SKM-1 treated with dmso at 0.1 percent for 144 hours (cell line): ENCODE results near the gene ALDH1A3.
"Not testable (repeated sequence)": the region's sequence is repeated elsewhere in the genome, so short reads cannot be mapped to it uniquely, and the experiment has no call there.

Experiments
- DNase-seq: peaks from one replicate; lab custom pipeline; 2025; ENCODE audit not compliant: unreplicated experiment; lab: John Stamatoyannopoulos, UW

ALDH1A3 gene

DNA sequence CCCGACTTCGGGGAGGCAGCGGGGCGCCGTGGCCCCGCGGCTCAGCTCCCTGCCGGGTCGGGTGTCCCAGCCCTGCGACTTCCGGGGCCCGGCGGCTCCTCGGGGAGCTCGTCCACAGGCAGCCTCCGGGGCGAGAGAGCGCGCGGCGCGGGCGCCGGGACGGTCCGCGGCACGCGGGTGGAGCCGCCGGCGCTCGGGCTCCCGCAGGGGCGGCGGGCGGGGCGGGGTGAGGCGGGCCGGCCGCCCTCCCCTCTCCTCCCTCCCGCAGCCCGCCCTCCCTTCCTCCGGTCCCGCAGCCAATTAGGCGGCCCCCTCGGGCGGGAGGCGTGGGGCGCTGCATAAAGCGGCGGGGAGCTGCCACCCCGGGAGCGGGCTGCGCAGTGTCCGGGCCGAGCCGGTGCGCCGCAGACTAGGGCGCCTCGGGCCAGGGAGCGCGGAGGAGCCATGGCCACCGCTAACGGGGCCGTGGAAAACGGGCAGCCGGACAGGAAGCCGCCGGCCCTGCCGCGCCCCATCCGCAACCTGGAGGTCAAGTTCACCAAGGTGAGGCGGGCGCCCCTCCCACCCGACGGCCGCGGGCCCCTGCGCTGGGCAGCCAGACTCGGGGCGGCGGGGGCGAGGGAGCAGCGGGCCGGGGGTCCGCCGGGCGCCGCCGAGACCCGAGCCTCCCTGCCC lies at the start of gene ALDH1A3:
Gene ALDH1A3, plus strand, starts transcription at position 368 of the 675 bp plus-strand sequence. Its CDS starts 77 bp downstream, at position 445.
- peak; percentile 13 for DNase-seq

DNA sequence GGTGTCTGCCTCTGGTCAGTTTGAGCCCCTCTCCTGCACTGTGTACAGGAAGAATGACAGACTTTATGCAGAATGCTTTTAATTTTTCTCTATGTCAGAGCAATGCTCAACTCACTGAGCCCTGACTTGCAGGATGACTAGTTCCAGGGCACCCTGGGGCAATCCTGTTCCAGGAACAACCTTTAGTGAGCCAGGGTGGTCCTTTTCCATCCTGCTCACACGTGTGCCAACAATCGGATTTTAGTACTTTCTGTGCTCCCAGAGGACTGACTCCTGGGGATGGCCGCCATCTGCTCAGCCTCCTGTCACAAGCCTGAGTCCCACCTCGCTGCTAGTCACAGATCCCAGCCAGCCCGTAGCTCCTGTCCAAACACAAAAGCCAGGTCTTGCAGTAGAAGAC lies 48.2 kb upstream of the ALDH1A3 start:
- no peak for DNase-seq

DNA sequence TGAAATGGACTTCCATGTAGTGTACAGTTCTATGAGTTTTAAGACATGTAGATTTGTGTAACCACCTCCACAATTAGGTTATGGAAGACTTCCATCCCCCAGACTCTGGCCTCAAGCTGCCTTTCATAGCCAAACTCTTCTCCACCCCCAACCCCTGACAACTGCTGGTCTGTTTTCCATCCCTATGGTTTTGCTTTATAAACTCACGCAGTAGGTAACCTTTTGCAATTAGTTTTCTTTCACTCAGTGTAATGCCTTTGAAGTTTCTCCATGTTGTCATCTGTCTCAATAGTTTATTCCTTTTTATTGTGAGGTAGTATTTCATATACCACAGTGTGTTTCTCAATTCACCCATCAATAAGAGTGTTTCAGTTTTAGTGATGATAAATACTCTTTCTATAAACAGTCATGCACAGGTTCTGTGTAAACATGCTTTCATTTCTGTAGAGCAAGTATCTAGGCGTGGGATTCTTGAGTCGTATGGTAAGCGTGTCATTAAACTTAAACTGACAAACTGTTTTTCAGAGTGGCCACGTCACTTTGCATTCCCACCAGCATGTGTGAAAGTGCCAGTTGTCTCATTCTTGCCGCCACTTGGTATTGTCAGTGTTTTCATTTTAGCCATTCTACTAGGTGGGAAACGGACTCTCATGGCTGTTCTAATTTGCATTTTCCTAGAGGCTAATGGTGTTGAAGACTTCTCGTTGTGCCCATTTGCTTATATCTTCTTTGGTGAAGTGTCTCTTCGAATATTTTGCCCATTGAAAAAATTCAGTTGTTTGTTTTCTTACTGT lies 47.3 kb upstream of the ALDH1A3 start:
- no peak for DNase-seq

DNA sequence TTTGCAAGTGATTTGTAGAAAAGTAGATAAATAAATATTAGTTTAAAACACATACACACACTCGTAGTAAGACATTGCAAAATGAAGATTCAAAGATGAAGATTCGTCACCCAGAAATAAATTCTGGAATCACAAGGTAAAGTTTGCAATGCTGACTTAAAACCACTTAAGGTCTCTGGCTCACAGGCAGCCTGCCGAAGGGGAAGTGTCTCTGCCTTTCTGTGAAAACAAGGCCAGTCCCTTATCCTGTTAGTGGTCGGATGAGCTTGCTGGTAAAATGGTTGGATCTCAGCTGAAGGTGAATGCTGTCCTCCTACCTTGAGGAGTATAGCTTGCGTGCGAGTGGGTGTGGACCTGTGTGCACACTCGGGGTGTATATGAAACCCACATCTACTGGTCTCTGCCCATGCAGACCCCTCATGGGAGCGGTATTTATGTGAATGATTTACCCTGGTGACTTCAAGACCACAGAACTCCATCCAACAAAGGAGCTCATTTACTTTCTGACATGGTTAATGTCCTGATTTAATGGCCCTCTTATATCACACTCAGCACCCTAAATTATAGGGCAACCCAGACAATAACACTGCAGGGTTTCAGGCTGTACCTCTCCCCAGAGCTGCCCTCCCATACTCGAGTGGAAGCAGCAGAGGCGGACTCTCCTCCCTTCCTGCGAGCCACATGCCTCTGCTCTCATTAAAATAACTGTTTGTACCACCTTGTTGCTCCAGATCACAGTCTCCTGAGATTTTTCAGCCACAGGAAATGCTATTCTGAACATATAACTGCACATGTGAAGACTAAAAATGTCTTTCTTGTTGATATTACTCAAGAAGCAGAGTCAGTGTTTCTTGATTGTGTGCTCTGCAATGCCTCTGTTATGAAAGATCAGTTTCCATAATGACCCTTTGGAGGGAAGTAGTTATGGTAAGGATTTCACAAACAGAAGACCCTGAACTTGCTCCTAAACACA lies 45.9 kb upstream of the ALDH1A3 start:
- peak; percentile 80 for DNase-seq

DNA sequence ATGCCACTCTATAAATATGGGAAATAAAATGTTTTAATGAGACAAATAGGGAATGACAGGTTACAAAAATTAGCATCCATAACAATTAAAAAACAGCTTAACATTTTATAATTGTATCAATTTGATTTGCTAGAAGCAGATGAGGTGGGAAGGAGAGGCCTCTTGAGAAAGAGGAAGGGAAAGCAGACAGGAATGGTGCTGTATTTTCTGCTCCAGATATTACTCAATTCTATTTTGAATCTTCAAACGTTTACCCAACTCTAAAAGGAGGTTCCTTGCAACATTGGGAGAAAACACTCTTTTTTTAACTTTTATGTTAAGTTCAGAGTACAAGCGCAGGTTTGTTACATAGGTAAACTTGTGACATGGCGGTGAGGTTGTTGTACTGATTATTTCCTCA lies 44.9 kb upstream of the ALDH1A3 start:
- DNase-seq = peak; percentile 30

DNA sequence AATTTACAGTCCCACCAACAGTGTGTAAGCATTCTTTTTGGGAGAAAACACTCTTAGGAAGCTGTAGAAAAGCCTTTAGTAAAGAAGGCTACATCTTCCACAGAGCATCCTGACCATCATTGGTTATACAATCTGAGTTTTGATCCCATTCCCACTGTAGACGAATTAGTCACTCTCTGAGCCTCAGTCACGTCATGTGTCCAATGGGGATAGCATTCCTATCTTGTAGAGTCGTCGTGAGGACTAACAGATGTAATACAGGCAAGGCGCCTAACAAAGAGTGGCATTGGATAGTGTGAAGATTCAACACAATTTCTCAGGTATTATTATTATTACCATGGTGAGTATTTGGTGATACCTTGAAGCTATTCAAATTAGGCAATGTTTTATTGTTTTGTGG lies 44.0 kb upstream of the ALDH1A3 start:
- DNase-seq = no peak

DNA sequence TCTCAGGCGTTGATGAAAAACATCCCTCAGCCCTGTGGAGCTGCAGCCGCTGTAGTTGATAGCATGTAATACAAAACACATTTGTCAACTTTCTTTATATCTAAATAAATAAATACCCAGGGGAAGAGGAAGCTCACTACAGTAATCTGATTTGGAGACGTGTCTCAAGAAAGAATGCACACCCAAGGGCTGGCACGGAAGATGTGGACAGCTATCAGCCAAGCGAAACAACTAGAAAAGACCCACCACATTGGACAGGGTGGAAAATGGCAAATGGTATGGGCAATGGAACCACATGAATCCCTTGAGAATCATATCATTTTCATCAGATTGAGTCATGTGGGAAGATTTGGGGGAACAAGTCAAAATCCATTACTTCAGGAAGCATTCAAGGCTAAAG lies 43.1 kb upstream of the ALDH1A3 start:
- no peak for DNase-seq

DNA sequence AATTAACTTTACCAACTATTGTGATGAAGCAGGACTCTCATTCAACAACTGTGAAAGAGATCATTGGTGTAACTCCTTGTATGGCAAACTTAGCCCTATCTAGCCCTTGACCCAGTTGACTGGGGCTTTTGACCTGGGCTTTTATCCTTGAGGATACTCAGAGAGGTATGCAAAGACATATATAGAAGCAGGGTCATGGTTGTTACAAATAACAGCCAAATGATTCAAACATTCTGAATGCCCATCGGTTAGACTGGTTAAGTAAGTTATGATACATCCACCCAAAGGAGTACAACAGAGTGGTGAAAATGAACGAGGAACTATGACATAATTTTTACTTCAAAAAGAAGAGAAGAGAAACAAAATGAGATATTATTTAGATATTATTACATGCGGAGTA lies 38.2 kb upstream of the ALDH1A3 start:
- no peak for DNase-seq

DNA sequence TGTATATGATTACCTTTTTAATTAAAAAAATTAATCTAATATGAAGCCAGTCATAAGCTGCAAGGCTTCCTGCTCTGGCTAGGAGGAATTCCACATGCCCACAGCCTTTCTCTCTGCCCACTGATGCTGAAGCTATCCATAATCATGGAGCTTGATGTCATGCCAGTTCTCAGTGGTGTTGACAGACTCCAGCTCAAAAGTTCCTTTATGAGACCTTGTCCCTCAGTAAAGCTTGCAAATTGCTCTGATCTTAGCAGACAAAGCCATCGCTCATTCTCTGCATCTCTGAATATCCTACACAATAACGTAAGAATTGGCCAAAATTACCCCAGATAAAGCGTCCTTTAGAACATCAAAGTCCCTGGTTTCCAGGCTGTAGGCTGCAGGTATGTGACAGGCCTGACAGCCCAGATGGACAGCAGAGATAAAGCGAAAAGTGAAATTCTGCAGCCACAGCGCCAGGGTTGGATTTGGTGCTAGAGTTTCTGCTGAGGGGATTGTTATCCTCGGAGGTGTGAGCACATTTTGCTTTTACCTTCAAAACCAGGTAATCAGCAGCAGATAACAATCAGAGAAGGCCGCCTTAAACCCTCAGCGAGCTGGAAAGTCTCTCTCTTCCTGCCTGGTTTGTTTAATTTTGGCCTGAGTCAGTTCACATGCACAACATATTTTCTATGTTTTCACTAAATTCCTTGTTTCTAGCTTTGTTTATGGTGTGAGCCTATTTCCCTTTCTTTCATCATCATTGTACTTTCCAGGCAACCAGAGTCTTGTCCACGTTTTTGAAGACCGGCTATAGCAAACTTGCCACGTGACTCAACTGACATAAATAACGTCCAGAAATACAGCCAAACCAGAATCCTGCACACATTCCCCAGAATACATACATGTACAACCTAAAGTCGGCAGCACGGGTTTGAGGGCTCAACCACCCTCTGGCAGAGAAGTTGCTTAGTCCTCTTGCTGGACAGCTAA lies 36.6 kb upstream of the ALDH1A3 start:
- DNase-seq = no peak

DNA sequence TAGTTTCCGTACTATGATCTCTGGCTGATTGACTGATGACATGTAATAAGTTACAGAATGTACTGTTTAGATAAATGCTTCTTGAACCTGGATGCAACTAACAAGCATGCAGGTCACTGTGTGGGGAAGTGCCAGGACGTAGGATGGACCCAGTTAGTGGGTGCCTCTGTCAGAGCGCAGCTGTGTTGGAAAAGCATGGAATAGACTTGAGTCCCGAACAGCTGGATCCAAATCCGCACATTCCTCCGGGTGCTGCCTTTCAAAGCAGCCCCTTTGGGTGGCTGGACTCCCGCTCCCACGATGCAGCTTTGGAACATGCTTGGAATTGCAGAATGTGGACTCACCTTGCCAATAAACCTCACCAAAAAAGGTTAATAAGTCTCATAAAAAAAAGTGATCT lies 35.5 kb upstream of the ALDH1A3 start:
- no peak for DNase-seq

DNA sequence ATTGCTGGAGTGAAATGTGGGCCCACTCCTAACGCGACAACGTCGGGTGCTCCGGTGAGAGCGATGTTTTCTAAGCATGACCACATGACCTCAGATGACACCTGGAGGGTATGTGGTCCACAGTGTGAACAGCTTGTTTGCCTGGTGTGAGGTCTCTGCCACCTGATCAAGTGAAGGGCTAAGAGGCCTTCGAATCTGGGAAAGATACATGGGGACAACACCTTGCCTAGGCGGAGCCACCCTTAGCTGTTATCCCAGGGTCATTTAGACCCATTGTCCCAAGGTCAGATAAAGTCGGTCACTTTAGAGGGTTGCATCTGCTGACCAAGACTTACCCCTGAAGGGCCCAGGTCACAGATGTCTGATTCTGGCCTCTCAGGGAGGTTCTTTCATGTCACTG lies 34.9 kb upstream of the ALDH1A3 start:
- no peak for DNase-seq

DNA sequence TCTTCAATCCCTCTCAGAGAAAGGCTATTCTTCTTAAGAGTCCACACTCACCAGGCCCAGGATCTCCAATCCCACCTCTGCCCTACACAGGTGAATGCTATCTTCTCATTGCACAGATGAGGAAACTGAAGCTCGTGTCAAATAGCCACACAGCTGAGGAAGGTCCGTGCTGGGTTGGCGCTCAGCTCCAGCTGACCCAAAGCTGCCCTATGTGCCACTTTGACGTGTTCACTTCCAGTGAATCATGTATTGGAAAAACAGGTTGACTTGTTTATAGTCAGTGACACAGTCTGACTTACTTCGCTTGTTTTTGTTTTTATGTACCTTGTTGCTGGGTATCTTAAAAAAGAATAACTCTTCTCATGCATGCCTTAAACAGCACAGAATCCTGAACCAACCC lies 32.4 kb upstream of the ALDH1A3 start:
- no peak for DNase-seq

DNA sequence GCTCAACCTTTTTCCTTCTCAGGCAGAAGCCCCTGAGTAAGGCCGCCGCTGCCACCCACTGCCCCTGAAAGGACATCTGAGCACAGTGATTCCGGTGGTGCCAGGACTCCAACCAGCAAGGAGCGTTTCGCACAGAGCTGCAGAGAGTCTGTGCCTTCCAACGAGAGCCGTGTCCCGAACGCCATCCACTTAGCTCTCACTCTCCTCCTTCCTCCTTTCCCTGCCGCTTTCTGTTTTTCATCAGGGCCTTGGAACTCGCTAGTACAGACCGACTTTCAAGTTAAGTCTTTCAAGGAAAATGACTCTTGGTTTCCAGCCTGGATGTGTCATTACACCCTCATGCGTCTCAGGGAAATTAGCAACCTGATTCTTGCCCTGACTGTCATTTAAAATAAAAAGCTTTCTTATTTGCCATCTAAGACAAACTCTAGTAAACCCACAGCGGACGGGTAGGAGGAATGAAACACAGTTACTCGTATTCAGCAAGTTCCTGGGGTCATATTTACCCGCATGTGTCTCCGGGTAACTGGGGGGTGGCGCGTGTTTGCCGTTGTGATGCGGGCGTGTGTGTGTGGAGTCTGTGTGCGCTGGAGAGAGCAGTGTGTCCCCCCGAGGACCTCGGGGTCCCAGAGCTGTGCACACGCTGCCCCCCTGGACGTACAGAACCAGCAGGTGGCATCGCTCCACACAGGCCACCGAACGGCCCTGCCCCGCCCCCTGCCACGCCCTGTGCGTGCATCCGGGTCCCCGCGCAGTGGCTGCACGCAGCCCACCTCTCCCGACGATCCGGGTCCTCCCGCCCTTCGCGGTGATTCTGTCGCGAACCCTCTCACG lies 30.4 kb upstream of the ALDH1A3 start:
- DNase-seq = peak; percentile 16

DNA sequence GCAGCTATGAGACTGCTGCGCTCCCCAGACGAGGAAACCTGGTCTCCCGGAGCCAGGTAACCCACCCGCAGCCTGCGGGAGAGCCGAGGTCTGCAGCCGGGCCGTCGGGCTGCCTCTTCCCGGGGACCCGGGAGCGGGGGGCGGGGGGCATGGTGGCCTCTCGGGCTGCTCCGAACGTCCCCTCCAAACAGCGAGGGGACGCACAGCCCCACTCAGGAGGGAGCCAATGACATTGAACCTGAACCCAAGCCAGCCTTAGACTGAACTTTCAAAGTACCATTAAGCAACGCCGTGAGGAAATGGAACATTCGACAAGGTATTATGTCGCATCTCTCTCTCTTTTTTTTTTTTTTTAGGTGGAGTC lies 29.8 kb upstream of the ALDH1A3 start:
- no peak for DNase-seq

DNA sequence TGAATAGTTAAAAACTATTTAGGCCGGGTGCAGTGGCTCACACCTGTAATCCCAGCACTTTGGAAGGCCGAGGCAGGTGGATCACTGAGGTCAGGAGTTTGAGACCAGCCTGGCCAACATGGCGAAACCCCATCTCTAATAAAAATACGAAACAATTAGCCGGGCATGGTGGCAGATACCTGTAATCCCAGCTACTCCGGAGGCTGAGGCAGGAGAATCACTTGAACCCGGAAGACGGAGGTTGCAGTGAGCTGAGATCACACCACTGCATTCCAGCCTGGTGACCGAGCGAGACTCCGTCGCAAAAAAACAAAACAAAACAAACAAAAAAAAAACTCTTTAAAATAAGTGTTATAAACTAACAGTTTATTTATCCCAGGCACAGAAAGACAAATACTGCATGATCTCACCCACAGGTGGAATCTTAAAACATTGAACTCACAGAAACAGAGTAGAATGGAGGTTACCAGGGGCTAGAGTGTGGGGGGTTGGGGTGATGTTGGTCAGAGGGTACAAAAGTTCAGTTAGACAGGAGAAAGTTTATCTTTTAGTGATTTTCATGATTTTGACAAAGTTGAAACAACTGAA lies 28.1 kb upstream of the ALDH1A3 start:
- not testable (repeated sequence) for DNase-seq

DNA sequence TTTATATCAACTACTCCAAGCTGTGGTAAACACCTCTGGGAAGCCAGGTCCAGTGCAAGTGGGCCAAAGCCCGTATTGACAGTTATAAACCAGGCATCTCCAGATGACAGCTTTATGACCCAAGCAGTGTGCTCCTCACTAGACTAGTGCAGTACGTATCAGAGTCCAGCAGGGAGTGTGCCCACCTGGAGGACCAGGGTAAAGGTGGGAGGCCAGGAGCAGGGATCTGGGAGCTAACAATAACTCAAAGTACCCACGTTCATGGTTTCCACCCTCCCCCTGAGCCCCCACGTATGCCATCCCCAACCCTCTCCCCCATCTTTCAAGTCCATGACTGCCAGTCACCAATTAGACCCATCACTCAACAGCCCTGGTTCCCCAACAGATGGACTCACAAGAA lies 27.0 kb upstream of the ALDH1A3 start:
- no peak for DNase-seq

DNA sequence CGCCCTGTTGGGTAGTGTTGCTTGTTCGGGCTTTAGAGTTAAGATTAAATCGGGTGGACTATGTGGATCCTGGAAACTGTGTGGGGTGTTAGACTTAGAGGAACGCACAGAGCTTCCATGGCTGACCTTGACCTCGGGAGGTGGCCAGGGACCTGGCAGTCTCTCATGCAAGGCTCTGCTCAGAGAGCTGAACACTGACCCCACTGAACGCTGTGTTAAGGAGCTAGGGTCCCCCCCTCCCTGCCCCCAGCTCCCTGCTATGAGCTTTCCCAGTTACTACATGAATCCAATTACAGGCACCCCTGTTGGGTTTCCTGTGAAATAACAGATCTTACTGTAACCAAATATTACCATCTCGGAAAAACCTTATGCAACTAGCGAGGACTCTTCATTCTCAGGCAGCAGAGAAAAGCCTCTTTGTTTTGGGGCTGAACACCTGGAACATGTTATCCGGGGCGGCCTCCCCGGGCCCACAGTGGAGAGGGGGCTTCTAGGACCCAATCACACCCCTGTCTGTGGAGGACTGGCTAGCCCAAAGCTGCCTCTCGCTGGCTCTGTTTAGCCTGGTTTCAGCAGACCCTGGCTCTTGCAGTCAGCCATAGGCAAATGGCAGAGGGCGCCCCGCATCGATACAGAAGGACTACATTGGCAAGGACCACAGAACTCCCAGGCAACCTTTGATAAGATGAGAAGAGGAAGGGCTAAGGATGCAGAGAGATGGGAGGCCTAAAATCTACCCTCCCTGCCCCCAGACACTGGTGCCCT lies 25.8 kb upstream of the ALDH1A3 start:
- DNase-seq = no peak

DNA sequence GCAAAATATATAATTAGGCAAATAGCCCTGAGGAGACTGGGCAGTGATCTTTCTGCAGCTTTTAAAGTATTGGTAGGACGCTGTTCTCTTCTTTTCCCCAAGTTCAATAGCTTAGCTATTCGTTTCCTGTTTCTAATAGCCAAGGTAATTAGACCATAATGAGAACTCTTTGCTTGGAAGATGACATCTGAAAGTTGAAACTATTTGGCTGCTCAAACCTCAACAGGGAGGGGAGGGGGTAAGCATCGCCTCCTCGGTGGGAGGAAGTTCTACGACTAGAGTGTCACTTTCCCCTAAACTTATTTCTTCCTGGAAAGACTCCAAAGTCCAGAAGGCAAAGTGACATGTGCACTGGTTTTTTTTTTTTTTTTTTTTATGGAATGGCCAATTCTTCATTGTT lies 22.8 kb upstream of the ALDH1A3 start:
- no peak for DNase-seq
